HepG2 (cell line): ENCODE measurements around the gene SMAP2. TPM values are rescaled to one million over a fixed set of nuclear protein-coding genes. Genes with fewer than 3 reads are reported as not detected.

Experiments used
- ATF1 ChIP-seq: IDR thresholded peaks from 2 replicates; pipeline ENCODE4 v1.6.1; 2016; ENCODE audit warnings: mild to moderate bottlenecking, control low read depth
- ATF3 ChIP-seq: sonication (generic); formaldehyde crosslinking; IDR thresholded peaks from 2 replicates; pipeline ENCODE4 v1.4.0; 2020; ENCODE audit warnings: missing genetic modification reagents
- HMG20A ChIP-seq: IDR thresholded peaks from 2 replicates; pipeline ENCODE4 v1.6.1; 2016; ENCODE audit warnings: borderline replicate concordance
- HOXA3 ChIP-seq: sonication (generic); formaldehyde crosslinking; IDR thresholded peaks from 2 replicates; pipeline ENCODE4 v1.5.0; 2020; ENCODE audit warnings: missing genetic modification reagents
- KIAA2018 ChIP-seq: sonication (generic); formaldehyde crosslinking; IDR thresholded peaks from 2 replicates; pipeline ENCODE4 v1.5.0; 2020; ENCODE audit warnings: mild to moderate bottlenecking, missing genetic modification reagents, borderline replicate concordance
- RBM39 ChIP-seq: fragments of 200-400 bp; formaldehyde crosslinking; IDR thresholded peaks from one replicate; pipeline ENCODE4 v1.6.1; 2018; ENCODE audit warnings: antibody characterized with exemption, mild to moderate bottlenecking, low read depth, low read length; ENCODE audit not compliant: poor library complexity, severe bottlenecking
- SOX6 ChIP-seq, 2 experiments: fragments of 450-650 bp in 1 of 2; sonication (generic) in 1 of 2; formaldehyde crosslinking in 1 of 2; IDR thresholded peaks; 2 replicates each; pipeline versions ENCODE4 v1.4.0 to v1.6.1; 2017 to 2020; ENCODE audit warnings: antibody characterized with exemption in 1 of 2, mild to moderate bottlenecking in 1 of 2, missing genetic modification reagents in 1 of 2
- TSC22D2 ChIP-seq: sonication (generic); formaldehyde crosslinking; IDR thresholded peaks from 2 replicates; pipeline ENCODE4 v1.5.1; 2020; ENCODE audit warnings: missing genetic modification reagents, mild to moderate bottlenecking, borderline replicate concordance
- YEATS4 ChIP-seq: sonication (generic); formaldehyde crosslinking; IDR thresholded peaks from 2 replicates; pipeline ENCODE4 v1.4.0; 2020; ENCODE audit warnings: missing genetic modification reagents, borderline replicate concordance
- ZNF142 ChIP-seq: sonication (generic); formaldehyde crosslinking; IDR thresholded peaks from 2 replicates; pipeline ENCODE4 v1.4.0; 2020; ENCODE audit warnings: missing genetic modification reagents
- ZNF331 ChIP-seq: sonication (generic); formaldehyde crosslinking; IDR thresholded peaks from 2 replicates; pipeline ENCODE4 v1.4.0; 2020; ENCODE audit warnings: missing genetic modification reagents
- ZNF614 ChIP-seq: IDR thresholded peaks from 2 replicates; pipeline ENCODE4 v1.6.1; 2018; ENCODE audit warnings: missing biosample characterization, missing genetic modification reagents, inconsistent platforms, borderline replicate concordance
- ZSCAN29 ChIP-seq: sonication (generic); formaldehyde crosslinking; conservative IDR thresholded peaks from 2 replicates; pipeline ENCODE4 v1.4.0; 2020; ENCODE audit warnings: mild to moderate bottlenecking, missing genetic modification reagents
- polyA plus RNA-seq, 8 experiments: library from polyadenylated mRNA; depleted of rRNA in 3 of 8; stranded (reverse) in 7 of 8; unstranded in 1 of 8; fragments of >200 nt; fragmentation: Illumina TruSeq in 4 of 8; extraction: Trizol in 4 of 8; gene quantifications; 2 replicates each; pipeline versions ENCODE4 v1.2.1 to v1.2.3, GENCODE V29; 2011 to 2016; ENCODE audit warnings: low read depth in 4 of 8, missing spikeins in 1 of 8, mixed read lengths in 1 of 8; ENCODE audit not compliant: insufficient read depth in 1 of 8
- total RNA-seq, 5 experiments: library from RNA; depleted of rRNA; stranded (reverse); fragments of >200 nt; fragmentation: Illumina TruSeq; extraction: Trizol; gene quantifications; 2 replicates each; pipeline ENCODE4 v1.2.3, GENCODE V29; 2016; ENCODE audit warnings: low read depth in 1 of 5

SMAP2 gene
- total and polyA plus RNA-seq, 2 of the 13 experiments (the other 11 are each of a cell fraction or from before 2014, with no cell fraction given) = 19.0 to 22.3 TPM

GRCh38 chr1:40383488-40384412 is 10.2 kb downstream of the SMAP2 start (continued):
- TF ChIP-seq ZNF614 (no peak), ZNF331 (peak; percentile 55; the same call in 1 of the 2 replicates), YEATS4 (peak; percentile 58; the same call in 1 of the 2 replicates), KIAA2018 (no peak), TSC22D2 (CRISPR knock-in tag) (no peak), ZNF142 (no peak), HOXA3 (CRISPR knock-in tag) (peak; percentile 64; the same call in 1 of the 2 replicates), HMG20A (peak; percentile 72; the same call in 1 of the 2 replicates), RBM39 (no peak), SOX6 (IDR thresholded peaks at IDR 0.05) (no peak), SOX6 (CRISPR knock-in tag; IDR thresholded peaks at IDR 0.05) (peak; percentile 93), ATF1 (CRISPR knock-in tag) (no peak), ZSCAN29 (CRISPR knock-in tag) (0 out of 2 replicates have a peak, but pooled peaks have one; percentile 56), ATF3 (CRISPR knock-in tag) (no peak)
